K562 (cell line): Measurements from ENCODE around the gene CRKL. TPM values are rescaled to one million over a fixed set of nuclear protein-coding genes. Genes with fewer than 3 reads are reported as not detected.

Experiments
- CBX1 ChIP-seq: sonication (generic); IDR thresholded peaks from 2 replicates; pipeline ENCODE4 v1.6.1; 2016; ENCODE audit warnings: antibody characterized with exemption, low read depth, mild to moderate bottlenecking
- CHAMP1 ChIP-seq: fragments of 450-650 bp; IDR thresholded peaks from 2 replicates; pipeline ENCODE4 v1.6.1; 2016; ENCODE audit warnings: mild to moderate bottlenecking
- CTCF ChIP-seq, 3 experiments: IDR thresholded peaks in 2 of 3; conservative IDR thresholded peaks in 1 of 3; 2 replicates each; pipeline ENCODE4 v1.5.1; 2011 to 2012; ENCODE audit warnings: low read length in 3 of 3, mild to moderate bottlenecking in 3 of 3, control low read depth in 2 of 3, improper control_type of control experiment in 1 of 3, inconsistent platforms in 1 of 3, low read depth in 1 of 3, mixed read lengths in 1 of 3, moderate library complexity in 1 of 3; ENCODE audit not compliant: insufficient read depth in 2 of 3
- ESRRB ChIP-seq: fragments of 250-450 bp; sonication (Bioruptor Pico); IDR thresholded peaks from 2 replicates; pipeline ENCODE4 v1.5.0; 2020; ENCODE audit warnings: mild to moderate bottlenecking, moderate library complexity, borderline replicate concordance
- GATAD2B ChIP-seq: fragments of 450-650 bp; IDR thresholded peaks from 2 replicates; pipeline ENCODE4 v1.6.1; 2017; ENCODE audit warnings: mild to moderate bottlenecking, borderline replicate concordance
- GTF2B ChIP-seq: IDR thresholded peaks from 2 replicates; pipeline ENCODE4 v1.6.1; 2011; ENCODE audit not compliant: insufficient read length; ENCODE audit errors: extremely low read depth
- HOMEZ ChIP-seq: fragments of 250-450 bp; sonication (Bioruptor Pico); IDR thresholded peaks from 2 replicates; pipeline ENCODE4 v1.4.0; 2020; ENCODE audit warnings: mild to moderate bottlenecking, moderate library complexity
- LARP7 ChIP-seq: fragments of 450-650 bp; IDR thresholded peaks from 2 replicates; pipeline ENCODE4 v1.6.1; 2016
- MTA1 ChIP-seq: fragments of 450-650 bp; IDR thresholded peaks from 2 replicates; pipeline ENCODE4 v1.6.1; 2017; ENCODE audit warnings: borderline replicate concordance
- NR2C1 ChIP-seq, 2 experiments: fragments of 450-650 bp; IDR thresholded peaks; 2 replicates each; pipeline ENCODE4 v1.6.1; 2017; ENCODE audit warnings: mild to moderate bottlenecking in 2 of 2, antibody characterized with exemption in 1 of 2, inconsistent platforms in 1 of 2, missing compliant biosample characterization in 1 of 2, missing genetic modification characterization in 1 of 2
- ZBTB49 ChIP-seq: sonication (generic); formaldehyde crosslinking; IDR thresholded peaks from 2 replicates; pipeline ENCODE4 v1.8.0; 2022; ENCODE audit warnings: missing genetic modification reagents, mild to moderate bottlenecking, borderline replicate concordance
- ZBTB5 ChIP-seq: fragments of 450-650 bp; IDR thresholded peaks from 2 replicates; pipeline ENCODE4 v1.6.1; 2017; ENCODE audit warnings: antibody characterized with exemption
- ZNF146 ChIP-seq: IDR thresholded peaks from one replicate; pipeline ENCODE4 v1.6.1; 2018; ENCODE audit warnings: missing compliant biosample characterization; ENCODE audit not compliant: unreplicated experiment
- ZNF76 ChIP-seq: fragments of 250-450 bp; sonication (Bioruptor Pico); IDR thresholded peaks from 2 replicates; pipeline ENCODE4 v1.4.0; 2020; ENCODE audit warnings: mild to moderate bottlenecking, moderate library complexity, borderline replicate concordance
- polyA plus RNA-seq, 8 experiments: library from polyadenylated mRNA; depleted of rRNA in 4 of 8; stranded (reverse) in 5 of 8; unstranded in 3 of 8; fragments of >200 nt; fragmentation: Nextera tagmentation in 2 of 8; fragmentation: Illumina TruSeq in 1 of 8; extraction: Ambion mirVana in 2 of 8; extraction: Trizol in 1 of 8; gene quantifications; 2 replicates each; pipeline versions ENCODE4 v1.2.1 to v1.2.3, GENCODE V29; 2011 to 2014; ENCODE audit warnings: inconsistent platforms in 1 of 8, missing spikeins in 1 of 8
- total RNA-seq, 7 experiments: library from RNA; depleted of rRNA in 6 of 7; stranded (reverse); fragments of >200 nt in 6 of 7; fragmentation: Illumina TruSeq in 2 of 7; extraction: Trizol in 2 of 7; gene quantifications; 2 replicates each; pipeline versions ENCODE4 v1.2.1 to v1.2.3, GENCODE V29; 2011 to 2021; ENCODE audit warnings: low replicate concordance in 1 of 7

CRKL gene
- total and polyA plus RNA-seq, 9 of the 15 experiments (the other 6 are each of a cell fraction or from before 2014, with no cell fraction given): 100 to 263 (median 124) TPM

GRCh38 chr22:20885017-20885556 is 32.1 kb upstream of the CRKL start (continued):
- TF ChIP-seq CHAMP1 (no peak), CTCF (IDR thresholded peaks at IDR 0.05 in 2 of 3, conservative IDR thresholded peaks at IDR 0.05 in 1 of 3; ENCODE audit: insufficient read depth in 2 of 3, low read depth in 1 of 3, low read length in 3 of 3) (no peak), MTA1 (no peak), CBX1 (no peak), GTF2B (no peak), GATAD2B (no peak), ZBTB5 (no peak), LARP7 (no peak), ZNF146 (CRISPR knock-in tag) (no peak), ZNF76 (CRISPR knock-in tag) (no peak), HOMEZ (CRISPR knock-in tag) (no peak), ZBTB49 (no peak), NR2C1 (IDR thresholded peaks at IDR 0.05) (no peak), NR2C1 (tag; IDR thresholded peaks at IDR 0.05) (no peak), ESRRB (CRISPR knock-in tag) (no peak)
